H9 (cell line): ENCODE measurements around the gene MED10. TPM values are rescaled to one million over a fixed set of nuclear protein-coding genes. Genes with fewer than 3 reads are reported as not detected.

Experiments used
- DNase-seq: peaks from one replicate; pipeline ENCODE4 v3.0.0-alpha.2; 2017
- H2AFZ ChIP-seq: one replicate; pipeline ENCODE4 v1.6.1; 2013; ENCODE audit warnings: mild to moderate bottlenecking, low read length, control low read depth, moderate library complexity
- H2AK5ac ChIP-seq: 2 replicates; pipeline ENCODE4 v1.6.1; 2013; ENCODE audit warnings: low read length, control low read depth, mixed read lengths; ENCODE audit not compliant: insufficient read length
- H2BK120ac ChIP-seq: one replicate; pipeline ENCODE4 v1.6.1; 2013; ENCODE audit warnings: low read depth, mild to moderate bottlenecking, low read length, control low read depth, inconsistent platforms; ENCODE audit not compliant: poor library complexity, severe bottlenecking
- H2BK12ac ChIP-seq: 2 replicates; pipeline ENCODE4 v1.6.1; 2013; ENCODE audit warnings: low read length, control low read depth, mixed read lengths, low read depth; ENCODE audit not compliant: insufficient read length
- H2BK15ac ChIP-seq: 2 replicates; pipeline ENCODE4 v1.6.1; 2013; ENCODE audit warnings: low read depth, low read length, control low read depth
- H2BK20ac ChIP-seq: one replicate; pipeline ENCODE4 v1.6.1; 2013; ENCODE audit warnings: low read depth, mild to moderate bottlenecking, low read length, control low read depth, inconsistent platforms; ENCODE audit not compliant: poor library complexity, severe bottlenecking
- H2BK5ac ChIP-seq: 2 replicates; pipeline ENCODE4 v1.6.1; 2013; ENCODE audit warnings: low read length, control low read depth, mixed read lengths; ENCODE audit not compliant: insufficient read length
- H3K14ac ChIP-seq: 2 replicates; pipeline ENCODE4 v1.6.1; 2013; ENCODE audit warnings: low read length, control low read depth; ENCODE audit not compliant: insufficient read depth
- H3K18ac ChIP-seq: 2 replicates; pipeline ENCODE4 v1.6.1; 2013; ENCODE audit warnings: low read depth, mild to moderate bottlenecking, mixed read lengths, low read length, control low read depth; ENCODE audit not compliant: insufficient read length
- H3K23ac ChIP-seq: 2 replicates; pipeline ENCODE4 v1.6.1; 2013; ENCODE audit warnings: low read length, control low read depth, mixed read lengths, low read depth; ENCODE audit not compliant: insufficient read length
- H3K23me2 ChIP-seq: 2 replicates; pipeline ENCODE4 v1.6.1; 2013; ENCODE audit warnings: low read depth, mild to moderate bottlenecking, mixed read lengths, low read length, control low read depth; ENCODE audit not compliant: insufficient read length, poor library complexity, severe bottlenecking
- H3K27ac ChIP-seq: 2 replicates; pipeline ENCODE4 v1.5.1; 2013; ENCODE audit warnings: low read length, control low read depth, mixed read lengths, low read depth; ENCODE audit not compliant: insufficient read length
- H3K27me3 ChIP-seq: 2 replicates; pipeline ENCODE4 v1.6.1; 2013; ENCODE audit warnings: low read length, control low read depth, inconsistent platforms; ENCODE audit not compliant: insufficient read depth
- H3K4ac ChIP-seq: 2 replicates; pipeline ENCODE4 v1.6.1; 2013; ENCODE audit warnings: low read depth, mild to moderate bottlenecking, control low read depth, inconsistent platforms, low read length, moderate library complexity
- H3K4me1 ChIP-seq: 2 replicates; pipeline ENCODE4 v1.6.1; 2013; ENCODE audit warnings: low read length, control low read depth, inconsistent platforms; ENCODE audit not compliant: insufficient read depth
- H3K4me2 ChIP-seq: 2 replicates; pipeline ENCODE4 v1.6.1; 2013; ENCODE audit warnings: low read length, control low read depth, mixed read lengths; ENCODE audit not compliant: insufficient read length, insufficient read depth
- H3K56ac ChIP-seq: 2 replicates; pipeline ENCODE4 v1.6.1; 2013; ENCODE audit warnings: low read depth, mild to moderate bottlenecking, mixed read lengths, low read length, control low read depth; ENCODE audit not compliant: insufficient read length
- H3K79me1 ChIP-seq: 2 replicates; pipeline ENCODE4 v1.6.1; 2013; ENCODE audit warnings: low read depth, mild to moderate bottlenecking, moderate library complexity, low read length, control low read depth, inconsistent platforms; ENCODE audit not compliant: insufficient read depth, poor library complexity, severe bottlenecking
- H3K79me2 ChIP-seq: 2 replicates; pipeline ENCODE4 v1.6.1; 2013; ENCODE audit warnings: low read length, control low read depth, inconsistent platforms; ENCODE audit not compliant: insufficient read depth
- H3K9ac ChIP-seq: 2 replicates; pipeline ENCODE4 v1.6.1; 2013; ENCODE audit warnings: low read length, control low read depth, mixed read lengths; ENCODE audit not compliant: insufficient read length; ENCODE audit errors: extremely low read depth
- H3K9me3 ChIP-seq: one replicate; pipeline ENCODE4 v1.6.1; 2013; ENCODE audit warnings: low read depth, low read length, inconsistent platforms; ENCODE audit not compliant: control insufficient read depth
- H3T11ph ChIP-seq: one replicate; pipeline ENCODE4 v1.6.1; 2013; ENCODE audit warnings: mild to moderate bottlenecking, low read length, control low read depth, inconsistent platforms
- H4K20me1 ChIP-seq: one replicate; pipeline ENCODE4 v1.6.1; 2013; ENCODE audit not compliant: control insufficient read depth, insufficient read length, insufficient read depth
- H4K5ac ChIP-seq: 2 replicates; pipeline ENCODE4 v1.6.1; 2013; ENCODE audit warnings: low read depth, mild to moderate bottlenecking, mixed read lengths, low read length, control low read depth; ENCODE audit not compliant: insufficient read length
- H4K8ac ChIP-seq: replicated peaks from 2 replicates; pipeline ENCODE4 v1.6.1; 2013; ENCODE audit warnings: low read length, control low read depth, mixed read lengths, low read depth; ENCODE audit not compliant: insufficient read length
- H4K91ac ChIP-seq: 2 replicates; pipeline ENCODE4 v1.6.1; 2013; ENCODE audit warnings: low read depth, mild to moderate bottlenecking, moderate library complexity, mixed read lengths, low read length, control low read depth; ENCODE audit not compliant: insufficient read length
- H3K27ac Mint-ChIP-seq, 3 experiments: 2 replicates in 2 of 3; 3 replicates in 1 of 3; pipeline ENCODE4 v1.8.0; 2020 to 2021; ENCODE audit warnings: mixed read lengths in 3 of 3, mild to moderate bottlenecking in 1 of 3, moderate library complexity in 1 of 3
- H3K27me3 Mint-ChIP-seq: 2 replicates; pipeline ENCODE4 v1.8.0; 2021; ENCODE audit warnings: low read depth, mild to moderate bottlenecking, moderate library complexity, mixed read lengths
- H3K36me3 Mint-ChIP-seq, 3 experiments: 2 replicates in 2 of 3; 3 replicates in 1 of 3; pipeline ENCODE4 v1.8.0; 2020 to 2021; ENCODE audit warnings: low read depth in 3 of 3, mixed read lengths in 3 of 3; ENCODE audit not compliant: insufficient read depth in 1 of 3
- H3K4me1 Mint-ChIP-seq, 2 experiments: 2 replicates each; pipeline ENCODE4 v1.8.0; 2020; ENCODE audit warnings: mixed read lengths in 2 of 2
- H3K4me3 Mint-ChIP-seq, 2 experiments: 2 replicates in 1 of 2; 3 replicates in 1 of 2; pipeline ENCODE4 v1.8.0; 2020 to 2021; ENCODE audit warnings: mild to moderate bottlenecking in 2 of 2, mixed read lengths in 2 of 2, moderate library complexity in 1 of 2
- H3K9me3 Mint-ChIP-seq, 2 experiments: 2 replicates in 1 of 2; 3 replicates in 1 of 2; pipeline ENCODE4 v1.8.0; 2020; ENCODE audit warnings: mild to moderate bottlenecking in 2 of 2, mixed read lengths in 2 of 2, moderate library complexity in 1 of 2
- CTCF ChIP-seq: fragments of 200-600 bp; sonication (generic); conservative IDR thresholded peaks from 3 replicates; pipeline ENCODE4 v1.8.0; 2021; ENCODE audit warnings: antibody characterized with exemption, mild to moderate bottlenecking
- WGBS: extraction: QIAGEN DNeasy Blood & Tissue Kit; methylation state at CpG from one replicate; pipeline ENCODE4 v1.1.7; 2013; ENCODE audit warnings: missing lambda C conversion rate, low lambda C conversion rate, mixed read lengths; ENCODE audit not compliant: insufficient read length; ENCODE audit errors: extremely low coverage; 5-methylcytosine and 5-hydroxymethylcytosine counted together
- total RNA-seq: library from RNA; stranded (reverse); gene quantifications from 2 replicates; pipeline ENCODE4 v1.2.1, GENCODE V29; 2021

The MED10 gene
- total RNA-seq, 1 experiment from 2014 or later: 35.3 TPM

DNA sequence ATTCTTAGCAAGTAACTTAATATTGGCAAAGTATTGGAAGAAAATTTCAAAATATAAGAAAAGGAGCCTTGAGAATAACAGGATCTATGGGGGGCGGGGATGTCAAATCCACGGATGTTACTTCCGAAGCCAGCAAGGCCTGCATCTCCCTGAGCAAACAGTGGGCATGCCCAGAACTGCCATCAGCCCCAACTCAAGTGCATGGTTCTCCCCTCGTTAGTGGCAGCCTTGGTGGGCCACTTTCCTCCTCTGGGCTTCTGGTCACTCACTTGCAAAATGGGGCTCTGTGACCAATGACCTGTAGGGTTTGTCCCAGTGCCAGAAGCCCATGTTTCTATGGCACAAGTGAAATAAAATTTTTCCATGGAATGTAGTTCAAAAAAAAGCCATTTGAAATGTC, 27.2 kb upstream of the MED10 start:
- H3K9me3 Mint-ChIP-seq: peaks cover 0 to 3% of the 10 kb centered on the region in 2 experiments; a peak in 1 of 5 replicates
- Histone ChIP-seq H3K4ac (no peak overlapping the region), H4K20me1 (no peaks in the 10 kb centered on the region), H2BK20ac (no peak overlapping the region), H3K79me2 (no peaks in the 10 kb centered on the region), H3K23me2 (no peaks in the 10 kb centered on the region), H2BK12ac (no peak overlapping the region), H3K4me1 (no peaks in the 10 kb centered on the region), H3K4me2 (no peak overlapping the region), H4K91ac (no peak overlapping the region), H2BK120ac (no peak overlapping the region), H4K8ac (no peak overlapping the region), H2BK5ac (no peak overlapping the region), H3K56ac (no peak overlapping the region), H4K5ac (no peak overlapping the region), H3K27me3 (no peaks in the 10 kb centered on the region), H2BK15ac (no peak overlapping the region), H3K79me1 (no peaks in the 10 kb centered on the region), H3K23ac (no peak overlapping the region), H2AK5ac (no peak overlapping the region), H3T11ph (no peak overlapping the region), H3K27ac (no peak overlapping the region), H3K14ac (no peak overlapping the region), H2AFZ (no peak overlapping the region), H3K18ac (no peak overlapping the region), H3K9ac (no peak overlapping the region), H3K9me3 (no peaks in the 10 kb centered on the region)
- H3K27ac Mint-ChIP-seq: no peak overlapping the region
- peaks cover 7% of the 10 kb centered on the region for H3K27me3 Mint-ChIP-seq
- H3K4me3 Mint-ChIP-seq: no peak overlapping the region
- DNase-seq: no peak
- peaks cover 4 to 9% of the 10 kb centered on the region in 2 experiments; a peak in 3 of 4 replicates for H3K4me1 Mint-ChIP-seq
- H3K36me3 Mint-ChIP-seq: no peaks in the 10 kb centered on the region; a peak in 1 of 7 replicates
- no peak for TF ChIP-seq CTCF
- WGBS: no CpG with 5 or more reads among the region's 4 CpGs
